Peyer's patch (tissue), 4 donors: Measurements from ENCODE around the gene SYT4.

Experiments
- POLR2A ChIP-seq, 2 donors: fragments of 450-650 bp; IDR thresholded peaks; one replicate each; pipeline ENCODE4 v1.5.1; 2017; ENCODE audit warnings: antibody characterized with exemption in 2 of 2, mild to moderate bottlenecking in 2 of 2, moderate library complexity in 2 of 2
- TF ChIP-seq, protein P1 (sequence below), 6 experiments: fragments of 450-650 bp in 4 of 6; fragments of 200-600 bp in 2 of 6; sonication (generic) in 1 of 6; IDR thresholded peaks; one replicate each; pipeline ENCODE4 v1.5.1; 2017 to 2019; ENCODE audit warnings: antibody characterized with exemption in 6 of 6, mild to moderate bottlenecking in 3 of 6, moderate library complexity in 1 of 6

DNA sequence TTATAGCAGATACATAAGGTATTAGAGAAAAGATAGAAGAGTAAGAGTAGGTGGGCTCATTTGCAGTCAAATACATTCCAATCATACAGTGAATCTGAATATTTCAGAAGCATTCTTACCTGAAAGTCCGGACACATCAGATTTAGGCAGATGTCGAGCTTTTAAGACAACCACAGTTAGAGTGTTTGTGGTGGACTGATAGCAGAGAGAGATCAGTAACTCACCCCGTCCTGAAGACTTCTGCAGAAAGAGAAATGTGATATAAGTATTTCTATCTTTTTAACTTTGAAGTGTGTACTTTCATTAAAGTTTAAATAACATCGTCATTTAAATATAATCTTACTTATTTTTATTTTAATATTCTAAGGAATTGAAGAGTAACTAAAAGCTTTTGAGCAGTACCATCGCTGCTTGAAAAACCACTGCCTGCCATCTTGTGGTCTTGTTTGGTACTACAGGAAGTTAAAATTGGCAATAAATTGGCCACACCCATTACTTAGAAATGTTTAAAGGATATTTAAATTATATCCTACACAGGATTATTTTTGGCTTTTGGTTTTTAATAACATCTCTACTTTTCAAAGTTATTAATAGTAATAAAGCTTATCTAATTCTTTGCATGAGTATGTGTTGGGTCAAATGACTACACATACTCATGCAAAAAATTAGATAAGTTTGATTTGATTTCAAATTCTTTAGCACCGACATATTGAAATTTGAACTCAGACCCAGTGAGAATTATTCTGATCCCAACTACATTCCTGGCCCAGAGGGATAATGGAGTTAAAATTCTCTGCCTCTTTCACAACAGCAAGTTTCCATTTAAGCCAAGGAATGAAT lies 5.5 kb downstream of the SYT4 start:
- TF ChIP-seq, protein P1, sequence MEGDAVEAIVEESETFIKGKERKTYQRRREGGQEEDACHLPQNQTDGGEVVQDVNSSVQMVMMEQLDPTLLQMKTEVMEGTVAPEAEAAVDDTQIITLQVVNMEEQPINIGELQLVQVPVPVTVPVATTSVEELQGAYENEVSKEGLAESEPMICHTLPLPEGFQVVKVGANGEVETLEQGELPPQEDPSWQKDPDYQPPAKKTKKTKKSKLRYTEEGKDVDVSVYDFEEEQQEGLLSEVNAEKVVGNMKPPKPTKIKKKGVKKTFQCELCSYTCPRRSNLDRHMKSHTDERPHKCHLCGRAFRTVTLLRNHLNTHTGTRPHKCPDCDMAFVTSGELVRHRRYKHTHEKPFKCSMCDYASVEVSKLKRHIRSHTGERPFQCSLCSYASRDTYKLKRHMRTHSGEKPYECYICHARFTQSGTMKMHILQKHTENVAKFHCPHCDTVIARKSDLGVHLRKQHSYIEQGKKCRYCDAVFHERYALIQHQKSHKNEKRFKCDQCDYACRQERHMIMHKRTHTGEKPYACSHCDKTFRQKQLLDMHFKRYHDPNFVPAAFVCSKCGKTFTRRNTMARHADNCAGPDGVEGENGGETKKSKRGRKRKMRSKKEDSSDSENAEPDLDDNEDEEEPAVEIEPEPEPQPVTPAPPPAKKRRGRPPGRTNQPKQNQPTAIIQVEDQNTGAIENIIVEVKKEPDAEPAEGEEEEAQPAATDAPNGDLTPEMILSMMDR (IDR thresholded peaks at IDR 0.05): peak; percentile 21 to 71 (median 65)
- TF ChIP-seq POLR2A (IDR thresholded peaks at IDR 0.05): no peak
